Vagina (tissue), 2 donors: ENCODE measurements around the gene GOLGA3.

Experiments used
- POLR2A ChIP-seq, 2 donors: fragments of 450-650 bp; IDR thresholded peaks; one replicate each; pipeline ENCODE4 v1.6.1; 2017; ENCODE audit warnings: antibody characterized with exemption in 2 of 2, mild to moderate bottlenecking in 2 of 2, moderate library complexity in 2 of 2
- TF ChIP-seq, protein P1 (sequence below), 3 experiments: fragments of 450-650 bp in 2 of 3; fragments of 200-600 bp in 1 of 3; sonication (generic) in 1 of 3; IDR thresholded peaks; one replicate each; pipeline ENCODE4 v1.5.1; 2017 to 2019; ENCODE audit warnings: antibody characterized with exemption in 3 of 3, mild to moderate bottlenecking in 2 of 3, moderate library complexity in 2 of 3

DNA sequence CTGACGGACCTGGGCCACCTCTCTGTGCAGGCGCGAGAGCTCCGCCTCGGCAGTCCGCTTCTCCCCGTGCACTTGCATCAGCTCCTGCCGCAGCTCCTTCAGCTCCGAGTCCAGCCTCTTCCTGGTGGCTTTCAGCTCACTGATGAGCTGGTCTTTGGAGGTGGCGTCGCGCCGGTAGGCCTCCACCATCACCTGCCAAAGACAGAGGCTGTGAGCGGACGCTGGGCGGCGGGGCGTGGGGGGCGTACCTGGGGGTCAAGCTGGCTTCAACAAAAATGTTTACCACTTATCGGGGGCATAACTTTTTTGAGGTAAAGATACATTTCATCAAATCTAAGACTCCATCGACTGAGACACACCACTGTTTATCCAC, 39.6 kb downstream of the GOLGA3 start:
- no peak for TF ChIP-seq POLR2A (IDR thresholded peaks at IDR 0.05)
- TF ChIP-seq, protein P1, sequence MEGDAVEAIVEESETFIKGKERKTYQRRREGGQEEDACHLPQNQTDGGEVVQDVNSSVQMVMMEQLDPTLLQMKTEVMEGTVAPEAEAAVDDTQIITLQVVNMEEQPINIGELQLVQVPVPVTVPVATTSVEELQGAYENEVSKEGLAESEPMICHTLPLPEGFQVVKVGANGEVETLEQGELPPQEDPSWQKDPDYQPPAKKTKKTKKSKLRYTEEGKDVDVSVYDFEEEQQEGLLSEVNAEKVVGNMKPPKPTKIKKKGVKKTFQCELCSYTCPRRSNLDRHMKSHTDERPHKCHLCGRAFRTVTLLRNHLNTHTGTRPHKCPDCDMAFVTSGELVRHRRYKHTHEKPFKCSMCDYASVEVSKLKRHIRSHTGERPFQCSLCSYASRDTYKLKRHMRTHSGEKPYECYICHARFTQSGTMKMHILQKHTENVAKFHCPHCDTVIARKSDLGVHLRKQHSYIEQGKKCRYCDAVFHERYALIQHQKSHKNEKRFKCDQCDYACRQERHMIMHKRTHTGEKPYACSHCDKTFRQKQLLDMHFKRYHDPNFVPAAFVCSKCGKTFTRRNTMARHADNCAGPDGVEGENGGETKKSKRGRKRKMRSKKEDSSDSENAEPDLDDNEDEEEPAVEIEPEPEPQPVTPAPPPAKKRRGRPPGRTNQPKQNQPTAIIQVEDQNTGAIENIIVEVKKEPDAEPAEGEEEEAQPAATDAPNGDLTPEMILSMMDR (IDR thresholded peaks at IDR 0.05), result no peak
